ENCODE data around the gene TSPAN32.

DNA sequence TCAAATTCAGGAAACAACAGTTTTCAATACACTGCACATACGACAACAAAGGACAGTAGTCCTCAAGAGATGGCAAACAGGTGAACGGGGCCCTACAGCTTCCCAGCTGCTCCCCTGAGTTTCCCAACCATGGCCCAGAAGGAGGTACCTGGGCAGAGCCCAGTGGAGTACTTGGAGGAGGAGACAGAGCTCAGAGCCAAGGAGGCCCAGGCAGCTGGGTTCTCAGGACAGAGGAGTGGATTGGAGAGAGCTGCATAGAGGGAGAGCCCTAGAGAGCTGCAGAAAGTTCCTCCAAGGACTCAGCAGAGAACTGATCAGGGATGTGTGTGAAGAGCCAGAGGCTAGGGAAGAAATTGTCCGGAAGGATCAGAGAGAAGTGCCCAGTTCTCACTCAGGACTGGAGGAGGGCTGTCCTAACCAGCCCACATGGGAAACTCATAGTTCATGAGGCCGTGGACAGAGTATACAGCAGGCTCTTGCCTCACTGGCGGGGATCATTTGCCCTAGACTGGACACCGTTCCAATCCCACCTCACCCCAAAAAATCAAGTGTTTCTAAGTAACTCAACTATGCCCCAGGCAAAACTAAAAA is 23.8 kb upstream of the TSPAN32 start:
- TF ChIP-seq, protein P1, sequence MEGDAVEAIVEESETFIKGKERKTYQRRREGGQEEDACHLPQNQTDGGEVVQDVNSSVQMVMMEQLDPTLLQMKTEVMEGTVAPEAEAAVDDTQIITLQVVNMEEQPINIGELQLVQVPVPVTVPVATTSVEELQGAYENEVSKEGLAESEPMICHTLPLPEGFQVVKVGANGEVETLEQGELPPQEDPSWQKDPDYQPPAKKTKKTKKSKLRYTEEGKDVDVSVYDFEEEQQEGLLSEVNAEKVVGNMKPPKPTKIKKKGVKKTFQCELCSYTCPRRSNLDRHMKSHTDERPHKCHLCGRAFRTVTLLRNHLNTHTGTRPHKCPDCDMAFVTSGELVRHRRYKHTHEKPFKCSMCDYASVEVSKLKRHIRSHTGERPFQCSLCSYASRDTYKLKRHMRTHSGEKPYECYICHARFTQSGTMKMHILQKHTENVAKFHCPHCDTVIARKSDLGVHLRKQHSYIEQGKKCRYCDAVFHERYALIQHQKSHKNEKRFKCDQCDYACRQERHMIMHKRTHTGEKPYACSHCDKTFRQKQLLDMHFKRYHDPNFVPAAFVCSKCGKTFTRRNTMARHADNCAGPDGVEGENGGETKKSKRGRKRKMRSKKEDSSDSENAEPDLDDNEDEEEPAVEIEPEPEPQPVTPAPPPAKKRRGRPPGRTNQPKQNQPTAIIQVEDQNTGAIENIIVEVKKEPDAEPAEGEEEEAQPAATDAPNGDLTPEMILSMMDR (IDR thresholded peaks at IDR 0.05): no peak
- TF ChIP-seq ZFX (IDR thresholded peaks at IDR 0.05; ENCODE audit: borderline replicate concordance): no peak
